Endodermal cell (in vitro differentiated cells): ENCODE data around the gene SLC38A3. TPM values are rescaled to one million over a fixed set of nuclear protein-coding genes. Genes with fewer than 3 reads are reported as not detected.

Experiments
- DNase-seq: peaks from one replicate; pipeline ENCODE4 v3.0.0-alpha.2; 2017
- H3K27ac ChIP-seq: 2 replicates; pipeline ENCODE4 v1.5.1; 2013; ENCODE audit warnings: mild to moderate bottlenecking, low read depth, low read length, moderate library complexity
- H3K27me3 ChIP-seq: 2 replicates; pipeline ENCODE4 v1.6.1; 2013; ENCODE audit warnings: mild to moderate bottlenecking, low read length, moderate library complexity; ENCODE audit not compliant: insufficient read depth, control insufficient read depth, poor library complexity, severe bottlenecking
- H3K36me3 ChIP-seq: 2 replicates; pipeline ENCODE4 v1.7.0; 2013; ENCODE audit warnings: mild to moderate bottlenecking, low read length, moderate library complexity; ENCODE audit not compliant: control insufficient read depth, insufficient read depth
- H3K4me1 ChIP-seq: one replicate; pipeline ENCODE4 v1.7.0; 2013; ENCODE audit warnings: low read length; ENCODE audit not compliant: control insufficient read depth, insufficient read depth
- H3K4me3 ChIP-seq: 2 replicates; pipeline ENCODE4 v1.5.1; 2013; ENCODE audit warnings: mild to moderate bottlenecking, low read length, moderate library complexity
- H3K9ac ChIP-seq: 2 replicates; pipeline ENCODE4 v1.6.1; 2013; ENCODE audit warnings: mild to moderate bottlenecking, low read length, moderate library complexity; ENCODE audit not compliant: poor library complexity, severe bottlenecking; ENCODE audit errors: extremely low read depth
- H3K9me3 ChIP-seq: 2 replicates; pipeline ENCODE4 v1.6.1; 2013; ENCODE audit warnings: mild to moderate bottlenecking, low read length, moderate library complexity; ENCODE audit not compliant: control insufficient read depth
- H3K27ac Mint-ChIP-seq: 2 replicates; pipeline ENCODE4 v1.8.0; 2020; ENCODE audit warnings: mixed read lengths
- H3K27me3 Mint-ChIP-seq: 2 replicates; pipeline ENCODE4 v1.8.0; 2021; ENCODE audit warnings: mild to moderate bottlenecking, mixed read lengths; ENCODE audit not compliant: insufficient read depth
- H3K36me3 Mint-ChIP-seq: 2 replicates; pipeline ENCODE4 v1.8.0; 2020; ENCODE audit warnings: low read depth, mixed read lengths
- H3K4me1 Mint-ChIP-seq: 2 replicates; pipeline ENCODE4 v1.8.0; 2020; ENCODE audit warnings: mixed read lengths
- H3K4me3 Mint-ChIP-seq: 2 replicates; pipeline ENCODE4 v1.8.0; 2020; ENCODE audit warnings: mild to moderate bottlenecking, moderate library complexity, mixed read lengths
- H3K9me3 Mint-ChIP-seq: 2 replicates; pipeline ENCODE4 v1.8.0; 2020; ENCODE audit warnings: mild to moderate bottlenecking, mixed read lengths
- CTCF ChIP-seq: fragments of 200-600 bp; sonication (generic); conservative IDR thresholded peaks from 2 replicates; pipeline ENCODE4 v1.5.0; 2021; ENCODE audit warnings: antibody characterized with exemption, mild to moderate bottlenecking
- WGBS, 2 experiments: methylation state at CpG; one replicate each; pipeline versions ENCODE4 v1.1.5 to v1.1.7; 2013; ENCODE audit warnings: missing lambda C conversion rate in 2 of 2, mixed read lengths in 1 of 2; ENCODE audit not compliant: insufficient coverage in 1 of 2, insufficient read length in 1 of 2; 5-methylcytosine and 5-hydroxymethylcytosine counted together
- total RNA-seq, 2 donors: library from RNA; stranded (reverse); fragmentation: NEBNext Ultra II Directional in 1 of 2; extraction: Animal tissue kit (Norgen Biotek cat#: 25700) in 1 of 2; gene quantifications; 2 replicates in 1 of 2; 3 replicates in 1 of 2; pipeline ENCODE4 v1.2.1, GENCODE V29; 2021

Gene SLC38A3
- total RNA-seq, 2 donors from 2014 or later: 1.5 to 1.9 TPM

- no peak for TF ChIP-seq CTCF
- no peak overlapping the region for H3K4me3 Mint-ChIP-seq
- no peak overlapping the region for H3K9ac ChIP-seq
- H3K27ac ChIP-seq: no peak overlapping the region
- no peaks in the 10 kb centered on the region for H3K4me1 Mint-ChIP-seq
- no peak for DNase-seq
- peaks cover 5% of the 10 kb centered on the region for H3K27me3 ChIP-seq
- peaks cover 5% of the 10 kb centered on the region for H3K36me3 Mint-ChIP-seq
- H3K9me3 ChIP-seq: no peaks in the 10 kb centered on the region
- H3K9me3 Mint-ChIP-seq: no peaks in the 10 kb centered on the region
- peaks cover 18% of the 10 kb centered on the region for H3K27me3 Mint-ChIP-seq
- no peak overlapping the region for H3K4me3 ChIP-seq
- no peak overlapping the region for H3K27ac Mint-ChIP-seq
- no peaks in the 10 kb centered on the region for H3K4me1 ChIP-seq
- H3K36me3 ChIP-seq: no peaks in the 10 kb centered on the region
- WGBS, 2 experiments: 91 to 94% methylated on average over 6 to 7 of the region's 7 CpGs
These were observed 15.1 kb upstream of the SLC38A3 start for GRCh38 chr3:50189989-50190388.

GRCh38 chr3:50190936-50191660 is 14.0 kb upstream of the SLC38A3 start, which contains the start of gene GNAT1:
Gene GNAT1 (plus strand): TSS chr3:50191610. CDS start chr3:50191726, 116 bp downstream.
- peaks cover 5% of the 10 kb centered on the region for H3K36me3 Mint-ChIP-seq
- peaks cover 24% of the 10 kb centered on the region for H3K27me3 Mint-ChIP-seq
- Histone ChIP-seq H3K9ac (no peak within 1 kb of the TSS), H3K4me3 (no peak within 1 kb of the TSS), H3K4me1 (no peaks in the 10 kb centered on the region), H3K36me3 (no peaks in the 10 kb centered on the region), H3K27ac (no peak within 1 kb of the TSS), H3K9me3 (no peaks in the 10 kb centered on the region), H3K27me3 (peaks cover 5% of the 10 kb centered on the region)
- H3K4me3 Mint-ChIP-seq: no peak within 1 kb of the TSS
- WGBS, 2 experiments: 84 to 91% methylated on average over 4 to 8 of the region's 8 CpGs
- no peaks in the 10 kb centered on the region for H3K9me3 Mint-ChIP-seq
- DNase-seq: no peak
- no peak within 1 kb of the TSS for H3K27ac Mint-ChIP-seq
- no peaks in the 10 kb centered on the region for H3K4me1 Mint-ChIP-seq
- TF ChIP-seq CTCF: no peak

- 76 to 87% methylated on average over 5 to 8 of the region's 8 CpGs for WGBS, 2 experiments
- no peak overlapping the region for H3K4me3 ChIP-seq
- no peaks in the 10 kb centered on the region for H3K4me1 Mint-ChIP-seq
- no peak overlapping the region for H3K9ac ChIP-seq
- no peak overlapping the region for H3K27ac ChIP-seq
- H3K27me3 ChIP-seq: peaks cover 5% of the 10 kb centered on the region
- DNase-seq: no peak
- no peak overlapping the region for H3K27ac Mint-ChIP-seq
- H3K4me3 Mint-ChIP-seq: no peak overlapping the region
- TF ChIP-seq CTCF: no peak
- peaks cover 31% of the 10 kb centered on the region for H3K27me3 Mint-ChIP-seq
- H3K36me3 Mint-ChIP-seq: no peaks in the 10 kb centered on the region
- H3K9me3 Mint-ChIP-seq: no peaks in the 10 kb centered on the region
- no peaks in the 10 kb centered on the region for H3K4me1 ChIP-seq
- no peaks in the 10 kb centered on the region for H3K9me3 ChIP-seq
- no peaks in the 10 kb centered on the region for H3K36me3 ChIP-seq
These were observed 12.9 kb upstream of the SLC38A3 start for GRCh38 chr3:50192124-50192523.
